ENCODE data around the gene RELN. TPM values are rescaled to one million over a fixed set of nuclear protein-coding genes. Genes with fewer than 3 reads are reported as not detected.

The RELN gene
- total and polyA plus RNA-seq, 10 of the 15 experiments (the other 5 are each of a cell fraction or from before 2014, with no cell fraction given), result 0.11 to 0.21 TPM; not detected in 8

DNA sequence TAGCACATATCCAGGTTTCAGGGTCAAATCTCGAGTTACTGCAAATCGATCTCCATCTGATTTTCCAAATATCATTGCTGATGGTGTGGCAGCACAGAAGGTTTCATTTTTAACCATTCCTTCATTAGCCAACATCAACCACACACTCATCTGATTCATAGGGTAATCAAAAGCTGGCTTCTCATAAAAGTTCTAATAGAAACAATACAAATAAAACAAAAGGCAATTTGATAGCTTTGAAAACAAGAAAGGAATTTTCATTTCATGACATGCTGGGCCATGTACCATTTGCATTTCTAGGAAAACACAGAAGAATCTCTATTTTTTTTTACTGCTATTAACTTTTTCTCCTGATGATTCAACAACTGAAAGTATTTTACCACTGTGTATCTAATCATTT, 395.8 kb downstream of the RELN start (continued):
- TF ChIP-seq, protein P1, sequence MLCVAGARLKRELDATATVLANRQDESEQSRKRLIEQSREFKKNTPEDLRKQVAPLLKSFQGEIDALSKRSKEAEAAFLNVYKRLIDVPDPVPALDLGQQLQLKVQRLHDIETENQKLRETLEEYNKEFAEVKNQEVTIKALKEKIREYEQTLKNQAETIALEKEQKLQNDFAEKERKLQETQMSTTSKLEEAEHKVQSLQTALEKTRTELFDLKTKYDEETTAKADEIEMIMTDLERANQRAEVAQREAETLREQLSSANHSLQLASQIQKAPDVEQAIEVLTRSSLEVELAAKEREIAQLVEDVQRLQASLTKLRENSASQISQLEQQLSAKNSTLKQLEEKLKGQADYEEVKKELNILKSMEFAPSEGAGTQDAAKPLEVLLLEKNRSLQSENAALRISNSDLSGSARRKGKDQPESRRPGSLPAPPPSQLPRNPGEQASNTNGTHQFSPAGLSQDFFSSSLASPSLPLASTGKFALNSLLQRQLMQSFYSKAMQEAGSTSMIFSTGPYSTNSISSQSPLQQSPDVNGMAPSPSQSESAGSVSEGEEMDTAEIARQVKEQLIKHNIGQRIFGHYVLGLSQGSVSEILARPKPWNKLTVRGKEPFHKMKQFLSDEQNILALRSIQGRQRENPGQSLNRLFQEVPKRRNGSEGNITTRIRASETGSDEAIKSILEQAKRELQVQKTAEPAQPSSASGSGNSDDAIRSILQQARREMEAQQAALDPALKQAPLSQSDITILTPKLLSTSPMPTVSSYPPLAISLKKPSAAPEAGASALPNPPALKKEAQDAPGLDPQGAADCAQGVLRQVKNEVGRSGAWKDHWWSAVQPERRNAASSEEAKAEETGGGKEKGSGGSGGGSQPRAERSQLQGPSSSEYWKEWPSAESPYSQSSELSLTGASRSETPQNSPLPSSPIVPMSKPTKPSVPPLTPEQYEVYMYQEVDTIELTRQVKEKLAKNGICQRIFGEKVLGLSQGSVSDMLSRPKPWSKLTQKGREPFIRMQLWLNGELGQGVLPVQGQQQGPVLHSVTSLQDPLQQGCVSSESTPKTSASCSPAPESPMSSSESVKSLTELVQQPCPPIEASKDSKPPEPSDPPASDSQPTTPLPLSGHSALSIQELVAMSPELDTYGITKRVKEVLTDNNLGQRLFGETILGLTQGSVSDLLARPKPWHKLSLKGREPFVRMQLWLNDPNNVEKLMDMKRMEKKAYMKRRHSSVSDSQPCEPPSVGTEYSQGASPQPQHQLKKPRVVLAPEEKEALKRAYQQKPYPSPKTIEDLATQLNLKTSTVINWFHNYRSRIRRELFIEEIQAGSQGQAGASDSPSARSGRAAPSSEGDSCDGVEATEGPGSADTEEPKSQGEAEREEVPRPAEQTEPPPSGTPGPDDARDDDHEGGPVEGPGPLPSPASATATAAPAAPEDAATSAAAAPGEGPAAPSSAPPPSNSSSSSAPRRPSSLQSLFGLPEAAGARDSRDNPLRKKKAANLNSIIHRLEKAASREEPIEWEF (IDR thresholded peaks at IDR 0.05; ENCODE audit: insufficient replicate concordance, low read depth, low read length), result no peak
- TF ChIP-seq TCF12 (IDR thresholded peaks at IDR 0.05; ENCODE audit: low read depth, low read length), result no peak
- no peak for TF ChIP-seq RBBP5 (conservative IDR thresholded peaks at IDR 0.05)
- TF ChIP-seq CREB1 (IDR thresholded peaks at IDR 0.05; ENCODE audit: low read depth), result no peak
- no peak for TF ChIP-seq RB1 (IDR thresholded peaks at IDR 0.05; ENCODE audit: borderline replicate concordance)

DNA sequence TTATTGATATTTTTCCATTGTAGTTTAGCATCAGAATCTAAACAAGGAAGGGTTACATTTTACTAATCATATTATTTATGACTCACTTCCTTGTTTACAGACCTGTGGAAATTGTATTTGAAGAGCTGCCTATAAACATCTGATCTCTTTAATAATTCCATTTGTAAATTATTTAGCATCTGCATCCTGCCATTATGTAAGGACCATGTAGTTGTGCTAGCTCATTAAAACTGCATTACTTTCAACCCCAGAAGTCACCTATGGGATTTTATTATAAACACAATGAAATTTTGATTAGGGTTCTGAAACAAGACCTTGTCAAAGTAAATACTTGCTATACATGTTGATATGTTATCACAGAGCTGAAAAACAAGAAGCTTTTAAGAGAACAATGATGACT, 396.6 kb downstream of the RELN start:
- ChIA-PET POLR2A (no interaction called here), SMC1A (ENCODE audit: uncharacterized antibody, unreplicated experiment) (interaction anchor here (0.7 kb wide), 1 partner anchor 30 kb away, joined by 4 read pairs; no protein-coding TSS in a partner anchor), CTCF (interaction anchor here (0.7 to 0.9 kb wide), 2 partner anchors 10 to 19 kb away, joined by 3 read pairs; no protein-coding TSS in a partner anchor), RAD21 (ENCODE audit: unreplicated experiment) (no interaction called here)
- DNase-seq (ENCODE audit: low read depth, low spot score), result no peak
- no peak for ATAC-seq
- in situ Hi-C loops (cut with MboI), result no loop called here
- Histone ChIP-seq H3K4me1 (ENCODE audit: control insufficient read depth, insufficient read depth, low read length) (no peaks in the 10 kb centered on the region), H3K36me3 (ENCODE audit: control insufficient read depth in 2 of 2, insufficient read depth in 2 of 2, low read length in 1 of 2) (no peaks in the 10 kb centered on the region), H3K27ac (ENCODE audit: control insufficient read depth, insufficient read depth) (no peak overlapping the region), H3K79me2 (ENCODE audit: control insufficient read depth, insufficient read depth, low read length) (no peaks in the 10 kb centered on the region), H2AFZ (ENCODE audit: control insufficient read depth, low read depth, low read length) (no peak overlapping the region), H3K9ac (ENCODE audit: control insufficient read depth, insufficient read depth, low read length) (no peak overlapping the region), H3K4me3 (no peak overlapping the region), H4K20me1 (ENCODE audit: control insufficient read depth, insufficient read depth) (no peaks in the 10 kb centered on the region), H3K9me3 (replicated peaks; ENCODE audit: control insufficient read depth, insufficient read depth, low read length) (no peaks in the 10 kb centered on the region), H3K27me3 (replicated peaks in 1 of 2; ENCODE audit: control insufficient read depth in 2 of 2, insufficient read depth in 2 of 2, low read length in 1 of 2) (no peaks in the 10 kb centered on the region; a peak in 1 of 4 replicates), H3K4me2 (ENCODE audit: control insufficient read depth, insufficient read depth) (no peak overlapping the region)
- intact Hi-C loops (cut with micrococcal nuclease; ENCODE audit: unreplicated experiment), result no loop called here
- BruUV-seq (replicated peaks), result no TSS peak
- no peak for FAIRE-seq
- TF ChIP-seq RAD51 (IDR thresholded peaks at IDR 0.05), result no peak
- TF ChIP-seq MYC (IDR thresholded peaks at IDR 0.05; ENCODE audit: insufficient read depth, insufficient read length, insufficient replicate concordance, low read length, severe bottlenecking), result no peak
- TF ChIP-seq HDGF (IDR thresholded peaks at IDR 0.05), result no peak
- TF ChIP-seq HDAC2 (IDR thresholded peaks at IDR 0.05), result no peak
- TF ChIP-seq EP300 (IDR thresholded peaks at IDR 0.05; ENCODE audit: borderline replicate concordance in 1 of 2, control insufficient read depth in 1 of 2, low read depth in 2 of 2, low read length in 2 of 2), result no peak
- TF ChIP-seq POU2F2 (IDR thresholded peaks at IDR 0.05; ENCODE audit: borderline replicate concordance, low read depth, low read length), result no peak
- no peak for TF ChIP-seq ZNF274 (IDR thresholded peaks at IDR 0.05; ENCODE audit: insufficient read depth, insufficient read length)
- TF ChIP-seq, protein P2, sequence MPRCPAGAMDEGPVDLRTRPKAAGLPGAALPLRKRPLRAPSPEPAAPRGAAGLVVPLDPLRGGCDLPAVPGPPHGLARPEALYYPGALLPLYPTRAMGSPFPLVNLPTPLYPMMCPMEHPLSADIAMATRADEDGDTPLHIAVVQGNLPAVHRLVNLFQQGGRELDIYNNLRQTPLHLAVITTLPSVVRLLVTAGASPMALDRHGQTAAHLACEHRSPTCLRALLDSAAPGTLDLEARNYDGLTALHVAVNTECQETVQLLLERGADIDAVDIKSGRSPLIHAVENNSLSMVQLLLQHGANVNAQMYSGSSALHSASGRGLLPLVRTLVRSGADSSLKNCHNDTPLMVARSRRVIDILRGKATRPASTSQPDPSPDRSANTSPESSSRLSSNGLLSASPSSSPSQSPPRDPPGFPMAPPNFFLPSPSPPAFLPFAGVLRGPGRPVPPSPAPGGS (IDR thresholded peaks at IDR 0.05; ENCODE audit: borderline replicate concordance, insufficient read depth, low read depth, low read length, poor library complexity, severe bottlenecking), result no peak
- TF ChIP-seq, protein P3, sequence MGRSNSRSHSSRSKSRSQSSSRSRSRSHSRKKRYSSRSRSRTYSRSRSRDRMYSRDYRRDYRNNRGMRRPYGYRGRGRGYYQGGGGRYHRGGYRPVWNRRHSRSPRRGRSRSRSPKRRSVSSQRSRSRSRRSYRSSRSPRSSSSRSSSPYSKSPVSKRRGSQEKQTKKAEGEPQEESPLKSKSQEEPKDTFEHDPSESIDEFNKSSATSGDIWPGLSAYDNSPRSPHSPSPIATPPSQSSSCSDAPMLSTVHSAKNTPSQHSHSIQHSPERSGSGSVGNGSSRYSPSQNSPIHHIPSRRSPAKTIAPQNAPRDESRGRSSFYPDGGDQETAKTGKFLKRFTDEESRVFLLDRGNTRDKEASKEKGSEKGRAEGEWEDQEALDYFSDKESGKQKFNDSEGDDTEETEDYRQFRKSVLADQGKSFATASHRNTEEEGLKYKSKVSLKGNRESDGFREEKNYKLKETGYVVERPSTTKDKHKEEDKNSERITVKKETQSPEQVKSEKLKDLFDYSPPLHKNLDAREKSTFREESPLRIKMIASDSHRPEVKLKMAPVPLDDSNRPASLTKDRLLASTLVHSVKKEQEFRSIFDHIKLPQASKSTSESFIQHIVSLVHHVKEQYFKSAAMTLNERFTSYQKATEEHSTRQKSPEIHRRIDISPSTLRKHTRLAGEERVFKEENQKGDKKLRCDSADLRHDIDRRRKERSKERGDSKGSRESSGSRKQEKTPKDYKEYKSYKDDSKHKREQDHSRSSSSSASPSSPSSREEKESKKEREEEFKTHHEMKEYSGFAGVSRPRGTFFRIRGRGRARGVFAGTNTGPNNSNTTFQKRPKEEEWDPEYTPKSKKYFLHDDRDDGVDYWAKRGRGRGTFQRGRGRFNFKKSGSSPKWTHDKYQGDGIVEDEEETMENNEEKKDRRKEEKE (IDR thresholded peaks at IDR 0.05), result no peak
- TF ChIP-seq ZNF622 (IDR thresholded peaks at IDR 0.05), result no peak

Measured in GM12878 (cell line).